ENCODE data around the gene ENTHD1. TPM values are rescaled to one million over a fixed set of nuclear protein-coding genes. Genes with fewer than 3 reads are reported as not detected.

ENTHD1 gene
- total and polyA plus RNA-seq, 10 donors, result 0.09 to 0.59 (median 0.14) TPM; not detected in 5

DNA sequence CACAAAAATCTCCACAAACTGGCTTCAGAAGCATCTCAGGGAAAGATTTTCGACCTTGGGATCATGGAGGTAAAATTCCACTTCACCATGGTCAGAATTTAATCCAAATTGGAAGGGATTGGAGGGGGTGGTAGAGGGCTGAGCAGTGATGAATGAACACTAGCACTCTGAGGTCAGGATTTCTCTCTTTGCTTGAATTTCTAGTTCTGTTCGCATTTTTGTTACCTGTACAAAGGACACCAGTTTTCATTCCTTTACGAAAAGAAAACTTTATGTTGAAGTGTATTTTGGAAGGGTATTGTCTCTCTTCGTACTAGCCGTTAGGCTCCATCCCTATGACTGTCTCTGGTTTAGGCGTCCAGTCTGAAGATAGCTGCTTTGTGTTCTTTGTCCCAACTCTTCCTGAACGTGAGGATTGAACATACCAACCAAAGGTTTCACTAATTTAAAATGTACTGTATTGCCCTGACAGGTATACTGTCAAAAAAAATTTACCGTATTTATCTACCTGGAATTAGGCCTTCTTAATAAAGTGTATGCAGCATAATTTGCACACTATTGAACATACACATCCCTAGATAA lies 8.1 kb upstream of the ENTHD1 start:
- H3K9me3 ChIP-seq, result no peaks in the 10 kb centered on the region
- no peaks in the 10 kb centered on the region for H3K36me3 ChIP-seq
- intact Hi-C loops (cut with DNase I; ENCODE audit: low total_unique reads), result no loop called here
- no peak for TF ChIP-seq POLR2A (IDR thresholded peaks at IDR 0.05)
- H3K4me3 ChIP-seq, result peak overlapping the region; percentile 26 to 63 (median 37)
- DNase-seq, result no peak
- no peaks in the 10 kb centered on the region for H3K27me3 ChIP-seq (replicated peaks in 1 of 7)
- H3K27ac ChIP-seq, result peak overlapping the region; percentile 58 to 84 (median 78)
- WGBS, 5 donors, result 71 to 83% (median 78%) methylated on average over 8 of the region's 8 CpGs
- peaks cover 25 to 58% (median 33%) of the 10 kb centered on the region in 6 donors for H3K4me1 ChIP-seq

- peak within 1 kb of the TSS; percentile 26 to 63 (median 37) for H3K4me3 ChIP-seq
- H3K36me3 ChIP-seq, result no peaks in the 10 kb centered on the region
- whole genome bisulfite sequencing, 5 donors, result 25 to 47% (median 26%) methylated on average over 4 of the region's 4 CpGs
- peak within 1 kb of the TSS; percentile 58 to 84 (median 78) for H3K27ac ChIP-seq
- no peak for DNase-seq
- H3K9me3 ChIP-seq, result no peaks in the 10 kb centered on the region
- H3K27me3 ChIP-seq (replicated peaks in 1 of 7), result no peaks in the 10 kb centered on the region
- TF ChIP-seq CTCF (IDR thresholded peaks at IDR 0.05 in 8 of 11, conservative IDR thresholded peaks at IDR 0.05 in 3 of 11), result peak in 1 of 11 experiments; percentile 5
- TF ChIP-seq POLR2AphosphoS5 (IDR thresholded peaks at IDR 0.05), result peak in 1 of 3 donors; percentile 93
- peak in 1 of 3 donors; percentile 47 for TF ChIP-seq POLR2A (IDR thresholded peaks at IDR 0.05)
- intact Hi-C loops (cut with DNase I; ENCODE audit: low total_unique reads), result no loop called here
- H3K4me1 ChIP-seq, result peaks cover 25 to 58% (median 34%) of the 10 kb centered on the region in 6 donors
These were observed 7.0 kb upstream of the ENTHD1 start, which contains the start of gene GRAP2 for GRCh38 chr22:39900306-39901227. Gene GRAP2, plus strand, starts transcription at chr22:39901084. Its CDS starts 46,023 bp downstream, at chr22:39947107.

DNA sequence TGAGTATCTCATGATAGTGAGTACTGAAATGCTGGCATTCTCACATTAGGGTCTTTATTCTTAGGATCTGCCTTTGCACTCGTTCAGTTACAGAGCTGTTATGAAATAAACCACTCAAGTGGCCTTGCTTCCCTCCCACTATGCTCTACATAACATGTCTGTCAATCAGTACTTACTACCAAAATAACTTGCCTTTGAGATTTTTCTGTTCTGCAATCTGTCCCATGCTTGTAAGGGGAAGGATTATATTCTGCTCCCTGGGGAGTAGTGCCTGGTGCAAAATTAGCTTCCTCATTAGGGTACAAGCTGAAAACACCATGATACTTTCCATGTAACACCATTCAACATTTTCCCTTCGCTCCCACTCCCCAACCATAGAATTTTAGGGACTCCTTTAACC lies 5.4 kb upstream of the ENTHD1 start:
- TF ChIP-seq POLR2AphosphoS5 (IDR thresholded peaks at IDR 0.05) (no peak), CTCF (IDR thresholded peaks at IDR 0.05 in 8 of 11, conservative IDR thresholded peaks at IDR 0.05 in 3 of 11) (no peak), POLR2A (IDR thresholded peaks at IDR 0.05) (no peak)
- no peaks in the 10 kb centered on the region for H3K27me3 ChIP-seq (replicated peaks in 1 of 7)
- intact Hi-C loops (cut with DNase I; ENCODE audit: low total_unique reads), result loop anchor here (5.0 kb wide), 1 partner anchor 38 kb away; no protein-coding TSS in a partner anchor
- H3K4me3 ChIP-seq, result peak overlapping the region in 1 of 8 donors; percentile 0
- H3K36me3 ChIP-seq, result no peaks in the 10 kb centered on the region
- 39 to 51% (median 44%) methylated on average over 2 of the region's 2 CpGs for WGBS, 5 donors
- no peaks in the 10 kb centered on the region for H3K9me3 ChIP-seq
- peak overlapping the region in 7 of 8 donors; percentile 38 to 84 (median 80) for H3K27ac ChIP-seq
- DNase-seq, result no peak
- H3K4me1 ChIP-seq, result peaks cover 25 to 58% (median 34%) of the 10 kb centered on the region in 6 donors

DNA sequence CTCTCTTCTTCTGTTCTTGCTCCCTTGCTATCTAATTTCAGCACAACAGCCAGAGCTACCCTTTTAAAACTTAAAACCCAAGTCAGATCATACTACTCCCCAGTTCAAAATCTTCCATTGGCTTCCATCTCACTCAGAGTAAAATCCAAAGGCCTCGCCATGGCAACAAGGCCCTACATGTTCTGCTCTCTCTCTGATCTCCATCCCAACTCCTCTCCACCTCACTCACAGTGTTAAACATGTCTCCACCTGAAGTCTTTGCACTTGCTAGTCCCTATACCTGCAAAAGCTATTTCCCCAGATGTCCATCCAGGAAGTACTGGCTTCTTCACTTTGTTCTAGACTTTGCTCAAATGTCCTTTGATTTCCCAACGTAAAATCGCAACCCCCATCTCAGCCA lies 4.3 kb upstream of the ENTHD1 start:
- H3K36me3 ChIP-seq, result no peaks in the 10 kb centered on the region
- WGBS, 5 donors, result 68 to 89% (median 81%) methylated on average over 3 of the region's 3 CpGs
- DNase-seq, result no peak
- TF ChIP-seq POLR2AphosphoS5 (IDR thresholded peaks at IDR 0.05), result no peak
- no peak for TF ChIP-seq POLR2A (IDR thresholded peaks at IDR 0.05)
- no peak for TF ChIP-seq CTCF (IDR thresholded peaks at IDR 0.05 in 8 of 11, conservative IDR thresholded peaks at IDR 0.05 in 3 of 11)
- no peaks in the 10 kb centered on the region for H3K9me3 ChIP-seq
- intact Hi-C loops (cut with DNase I; ENCODE audit: low total_unique reads), result loop anchor here (5.0 kb wide), 1 partner anchor 39 kb away; no protein-coding TSS in a partner anchor
- H3K27me3 ChIP-seq (replicated peaks in 1 of 7), result no peaks in the 10 kb centered on the region
- H3K4me1 ChIP-seq, result peaks cover 25 to 50% (median 34%) of the 10 kb centered on the region in 6 donors
- H3K4me3 ChIP-seq, result no peak overlapping the region
- peak overlapping the region in 2 of 8 donors; percentile 80 to 84 for H3K27ac ChIP-seq
